Astrocyte of the spinal cord (primary cell): ENCODE measurements around the gene WDR86.

Experiments
- DNase-seq: peaks from one replicate; pipeline ENCODE4 v3.0.0; 2011; ENCODE audit warnings: low read depth, low spot score
- H3K4me3 ChIP-seq: 2 replicates; pipeline ENCODE4 v1.5.1; 2011; ENCODE audit warnings: low read depth, mild to moderate bottlenecking, low read length, moderate library complexity
- CTCF ChIP-seq: IDR thresholded peaks from 2 replicates; pipeline ENCODE4 v1.5.1; 2012; ENCODE audit warnings: low read depth, mild to moderate bottlenecking, low read length, inconsistent platforms
- in situ Hi-C: cut with HindIII; loops from 2 replicates; pipeline ENCODE4 v1.10.0; 2017; ENCODE audit warnings: low sequenced_read_pairs

Gene WDR86

DNA sequence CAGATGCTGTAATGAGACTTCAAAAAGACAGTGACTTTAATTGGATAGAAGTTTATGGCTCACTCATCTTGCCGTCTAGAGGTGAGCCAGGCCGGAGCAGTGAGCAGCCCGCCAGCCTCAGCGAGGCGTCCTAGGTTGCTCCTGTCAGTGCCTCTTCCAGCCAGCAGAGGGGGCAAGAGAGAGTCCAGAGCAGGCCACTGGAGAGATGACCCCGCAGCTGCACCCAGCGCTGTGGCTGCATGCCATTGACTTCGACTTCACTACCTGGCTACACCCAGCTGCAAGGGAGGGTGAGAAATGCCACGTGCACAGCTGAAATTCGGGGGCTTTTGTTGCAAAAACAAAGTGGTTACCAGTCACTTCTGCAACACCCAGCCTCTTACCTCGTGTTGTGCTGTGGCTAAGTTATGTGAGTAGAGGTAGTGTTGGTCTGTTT is 41.7 kb downstream of the WDR86 start:
- TF ChIP-seq CTCF, result peak; percentile 97
- no peak overlapping the region for H3K4me3 ChIP-seq
- in situ Hi-C loops, result no loop called here
- peak; percentile 68 for DNase-seq

DNA sequence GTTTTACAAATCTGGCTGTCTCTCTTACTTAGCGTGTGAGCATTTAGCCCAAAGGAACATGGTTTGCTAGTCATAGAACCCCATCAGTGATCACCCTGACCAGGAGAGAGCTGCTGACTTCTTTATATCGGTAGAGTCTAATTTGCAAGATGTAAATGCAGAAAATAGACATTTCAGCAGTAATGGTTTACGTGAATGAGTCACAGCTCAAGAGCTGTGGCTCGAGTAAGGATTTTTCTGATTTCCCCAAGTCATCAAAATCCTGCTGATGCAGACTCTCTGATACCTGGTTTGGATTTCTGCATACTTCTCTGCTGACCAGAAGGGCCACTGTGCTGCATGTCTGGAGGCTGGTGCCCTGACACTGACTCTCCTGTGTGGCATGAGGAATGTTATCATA is 42.6 kb downstream of the WDR86 start:
- no peak for TF ChIP-seq CTCF
- in situ Hi-C loops, result no loop called here
- H3K4me3 ChIP-seq, result no peak overlapping the region
- DNase-seq, result peak; percentile 24

DNA sequence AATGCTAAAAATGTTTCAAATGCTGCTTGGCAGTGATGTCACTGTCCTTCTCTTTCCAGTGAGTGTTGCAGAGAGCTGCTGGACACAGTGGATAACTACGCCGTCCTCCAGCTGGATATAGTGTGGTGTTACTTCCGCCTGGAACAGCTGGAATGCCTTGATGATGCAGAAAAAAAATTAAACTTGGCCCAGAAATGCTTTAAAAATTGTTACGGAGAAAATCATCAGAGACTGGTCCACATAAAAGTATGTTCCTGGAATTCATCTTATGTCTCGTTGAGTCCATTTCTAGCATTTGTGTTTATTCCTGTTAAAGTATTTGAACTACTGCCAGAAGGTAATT is 43.0 kb downstream of the WDR86 start:
- in situ Hi-C loops, result no loop called here
- TF ChIP-seq CTCF, result no peak
- H3K4me3 ChIP-seq, result no peak overlapping the region
- peak; percentile 39 for DNase-seq

- TF ChIP-seq CTCF, result no peak
- in situ Hi-C loops, result no loop called here
- no peak for DNase-seq
- H3K4me3 ChIP-seq, result no peak overlapping the region
Measured at GRCh38 chr7:151366166-151366879, 43.5 kb downstream of the WDR86 start.

DNA sequence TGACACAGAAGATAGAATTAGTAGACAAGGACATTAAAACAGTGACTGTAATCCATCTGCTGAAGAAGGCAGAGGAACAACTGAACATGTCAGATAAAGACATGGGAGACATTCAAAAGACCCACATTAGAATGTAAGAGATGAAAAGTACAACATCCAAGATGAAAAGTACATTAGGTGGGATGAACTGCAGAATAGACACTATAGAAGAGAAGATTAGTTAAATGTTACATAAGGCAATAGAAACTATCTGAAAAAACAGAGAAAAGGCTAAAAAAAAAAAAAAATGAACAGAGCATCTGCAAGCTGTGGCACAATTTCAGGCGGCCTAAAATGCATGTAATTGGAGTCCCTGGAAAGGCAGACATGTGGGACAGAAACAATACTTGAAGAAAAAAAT is 46.7 kb downstream of the WDR86 start:
- no peak for DNase-seq
- in situ Hi-C loops, result no loop called here
- H3K4me3 ChIP-seq, result no peak overlapping the region
- TF ChIP-seq CTCF, result no peak

DNA sequence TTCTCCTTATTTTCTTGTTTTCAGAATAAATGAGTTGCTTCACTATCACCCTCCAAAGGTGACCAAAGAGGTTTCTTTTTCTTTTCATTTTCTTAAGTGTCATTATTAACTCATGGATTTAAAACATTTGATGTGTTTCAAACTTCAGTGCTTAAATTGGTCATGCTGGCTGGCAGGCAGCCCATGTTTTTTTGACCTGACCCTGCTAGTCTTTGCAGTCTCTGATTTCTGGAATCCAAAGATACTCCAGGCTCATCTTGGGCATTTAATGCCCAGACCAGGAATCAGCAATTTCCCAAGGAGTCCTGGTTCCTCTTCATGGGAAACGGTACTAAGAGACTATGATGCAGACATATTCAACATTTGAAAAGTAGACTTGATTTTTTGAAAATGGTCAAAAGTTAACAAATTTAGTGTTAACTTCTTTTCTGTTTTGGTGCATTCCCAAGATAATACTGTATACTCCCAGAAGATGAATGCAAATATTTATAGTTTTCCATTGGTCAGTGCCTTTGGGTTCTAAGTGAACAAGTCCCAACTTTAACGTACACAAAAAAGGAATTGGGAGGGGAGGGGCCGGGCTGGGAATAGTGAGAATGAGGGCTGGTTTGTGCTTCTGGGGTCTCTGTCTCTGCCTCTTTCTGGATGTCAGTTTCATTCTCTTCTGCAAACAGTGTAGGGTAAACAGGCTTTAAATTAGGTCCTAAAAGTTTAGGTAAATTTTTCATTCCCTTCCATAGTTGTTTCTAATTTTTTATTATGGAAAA is 48.5 kb downstream of the WDR86 start:
- DNase-seq, result peak; percentile 12
- in situ Hi-C loops, result no loop called here
- no peak overlapping the region for H3K4me3 ChIP-seq
- TF ChIP-seq CTCF, result no peak
